ENCODE results near the gene PAX5.
A peak's percentile ranks its signal among the peaks of the same experiment; 100 is the strongest.

PAX5 gene

GRCh38 chr9:36893911-36894310 lies 140.2 kb downstream of the PAX5 start:
- Histone ChIP-seq H2BK120ac (ENCODE audit: low read depth, low read length) (no peak overlapping the region), H3K79me1 (ENCODE audit: low read depth, low read length) (no peaks in the 10 kb centered on the region), H3K36me3 (replicated peaks in 1 of 2; ENCODE audit: control insufficient read depth in 2 of 2, insufficient read depth in 2 of 2, low read length in 2 of 2) (peaks cover 0 to 15% of the 10 kb centered on the region in 2 donors), H4K91ac (ENCODE audit: low read depth, low read length, poor library complexity) (no peak overlapping the region), H2BK15ac (ENCODE audit: low read length) (no peak overlapping the region), H3K18ac (ENCODE audit: low read length) (no peak overlapping the region), H3K27me3 (ENCODE audit: control insufficient read depth in 3 of 3, insufficient read depth in 3 of 3, low read depth in 1 of 3, low read length in 3 of 3) (no peaks in the 10 kb centered on the region), H3K4me3 (ENCODE audit: low read length in 2 of 2) (no peak overlapping the region), H3K27ac (replicated peaks; ENCODE audit: low read length) (no peak overlapping the region), H3K9me3 (replicated peaks in 1 of 2; ENCODE audit: control insufficient read depth in 2 of 2, insufficient read depth in 1 of 2, low read depth in 1 of 2, low read length in 2 of 2) (no peaks in the 10 kb centered on the region), H2BK5ac (ENCODE audit: low read length) (no peak overlapping the region), H2AK5ac (ENCODE audit: low read depth, low read length) (no peak overlapping the region), H3K9ac (ENCODE audit: low read depth, low read length, poor library complexity) (no peak overlapping the region), H2AFZ (ENCODE audit: low read length) (no peak overlapping the region), H3K23ac (ENCODE audit: low read depth, low read length, poor library complexity) (no peak overlapping the region), H3K4ac (ENCODE audit: low read length) (no peak overlapping the region), H3K4me1 (ENCODE audit: control insufficient read depth in 2 of 2, insufficient read depth in 1 of 2, low read depth in 1 of 2, low read length in 2 of 2) (peaks cover 0 to 1% of the 10 kb centered on the region in 2 donors), H3K4me2 (ENCODE audit: insufficient read depth, low read length, poor library complexity, severe bottlenecking) (no peak overlapping the region), H2BK12ac (ENCODE audit: low read length) (no peak overlapping the region), H3K14ac (ENCODE audit: low read length) (no peak overlapping the region), H4K8ac (ENCODE audit: low read depth, low read length) (no peak overlapping the region)
- WGBS, 2 donors (ENCODE audit: extremely low coverage in 2 of 2, insufficient read length in 2 of 2, insufficient replicate concordance in 1 of 2) = no CpG with 5 or more reads among the region's 8 CpGs
- DNase-seq (ENCODE audit: low spot score) = no peak

GRCh38 chr9:36893184-36893583 lies 140.9 kb downstream of the PAX5 start:
- no peak for DNase-seq (ENCODE audit: low spot score)
- H3K27me3 ChIP-seq (ENCODE audit: control insufficient read depth in 3 of 3, insufficient read depth in 3 of 3, low read depth in 1 of 3, low read length in 3 of 3) = no peaks in the 10 kb centered on the region

GRCh38 chr9:36892279-36892678 lies 141.8 kb downstream of the PAX5 start:
- Histone ChIP-seq H3K4me2 (ENCODE audit: insufficient read depth, low read length, poor library complexity, severe bottlenecking) (no peak overlapping the region), H2BK12ac (ENCODE audit: low read length) (no peak overlapping the region), H2BK120ac (ENCODE audit: low read depth, low read length) (no peak overlapping the region), H3K36me3 (replicated peaks in 1 of 2; ENCODE audit: control insufficient read depth in 2 of 2, insufficient read depth in 2 of 2, low read length in 2 of 2) (peaks cover 0 to 7% of the 10 kb centered on the region in 2 donors), H3K9me3 (replicated peaks in 1 of 2; ENCODE audit: control insufficient read depth in 2 of 2, insufficient read depth in 1 of 2, low read depth in 1 of 2, low read length in 2 of 2) (no peaks in the 10 kb centered on the region), H3K4ac (ENCODE audit: low read length) (no peak overlapping the region), H3K18ac (ENCODE audit: low read length) (no peak overlapping the region), H2BK15ac (ENCODE audit: low read length) (no peak overlapping the region), H4K91ac (ENCODE audit: low read depth, low read length, poor library complexity) (no peak overlapping the region), H3K79me1 (ENCODE audit: low read depth, low read length) (no peaks in the 10 kb centered on the region), H3K14ac (ENCODE audit: low read length) (no peak overlapping the region), H3K4me3 (ENCODE audit: low read length in 2 of 2) (no peak overlapping the region), H2AK5ac (ENCODE audit: low read depth, low read length) (no peak overlapping the region), H3K23ac (ENCODE audit: low read depth, low read length, poor library complexity) (no peak overlapping the region), H2AFZ (ENCODE audit: low read length) (no peak overlapping the region), H4K8ac (ENCODE audit: low read depth, low read length) (no peak overlapping the region), H3K27me3 (ENCODE audit: control insufficient read depth in 3 of 3, insufficient read depth in 3 of 3, low read depth in 1 of 3, low read length in 3 of 3) (no peaks in the 10 kb centered on the region), H3K27ac (replicated peaks; ENCODE audit: low read length) (no peak overlapping the region), H3K9ac (ENCODE audit: low read depth, low read length, poor library complexity) (no peak overlapping the region), H3K4me1 (ENCODE audit: control insufficient read depth in 2 of 2, insufficient read depth in 1 of 2, low read depth in 1 of 2, low read length in 2 of 2) (no peaks in the 10 kb centered on the region), H2BK5ac (ENCODE audit: low read length) (no peak overlapping the region)
- no peak for DNase-seq (ENCODE audit: low spot score)
- no CpG with 5 or more reads among the region's 4 CpGs for WGBS, 2 donors (ENCODE audit: extremely low coverage in 2 of 2, insufficient read length in 2 of 2, insufficient replicate concordance in 1 of 2)

More at GRCh38 chr9:36893184-36893583, 140.9 kb downstream of the PAX5 start:
- H3K4me1 ChIP-seq (ENCODE audit: control insufficient read depth in 2 of 2, insufficient read depth in 1 of 2, low read depth in 1 of 2, low read length in 2 of 2) = peaks cover 0 to 1% of the 10 kb centered on the region in 2 donors
- no peak overlapping the region for H3K27ac ChIP-seq (replicated peaks; ENCODE audit: low read length)
- no peak overlapping the region for H2BK5ac ChIP-seq (ENCODE audit: low read length)
- no CpG with 5 or more reads among the region's 8 CpGs for WGBS, 2 donors (ENCODE audit: extremely low coverage in 2 of 2, insufficient read length in 2 of 2, insufficient replicate concordance in 1 of 2)
- no peak overlapping the region for H3K4me2 ChIP-seq (ENCODE audit: insufficient read depth, low read length, poor library complexity, severe bottlenecking)
- H3K36me3 ChIP-seq (replicated peaks in 1 of 2; ENCODE audit: control insufficient read depth in 2 of 2, insufficient read depth in 2 of 2, low read length in 2 of 2) = peaks cover 0 to 12% of the 10 kb centered on the region in 2 donors
- peak overlapping the region; percentile 46 for H3K18ac ChIP-seq (ENCODE audit: low read length)
- no peak overlapping the region for H3K4me3 ChIP-seq (ENCODE audit: low read length in 2 of 2)
- no peak overlapping the region for H2BK15ac ChIP-seq (ENCODE audit: low read length)
- H3K9me3 ChIP-seq (replicated peaks in 1 of 2; ENCODE audit: control insufficient read depth in 2 of 2, insufficient read depth in 1 of 2, low read depth in 1 of 2, low read length in 2 of 2) = no peaks in the 10 kb centered on the region
- H3K9ac ChIP-seq (ENCODE audit: low read depth, low read length, poor library complexity) = no peak overlapping the region
- H3K79me1 ChIP-seq (ENCODE audit: low read depth, low read length) = no peaks in the 10 kb centered on the region
- H3K23ac ChIP-seq (ENCODE audit: low read depth, low read length, poor library complexity) = peak overlapping the region; percentile 77
- no peak overlapping the region for H4K91ac ChIP-seq (ENCODE audit: low read depth, low read length, poor library complexity)
- H2AK5ac ChIP-seq (ENCODE audit: low read depth, low read length) = no peak overlapping the region
- H2BK120ac ChIP-seq (ENCODE audit: low read depth, low read length) = no peak overlapping the region
- no peak overlapping the region for H3K4ac ChIP-seq (ENCODE audit: low read length)
- H2AFZ ChIP-seq (ENCODE audit: low read length) = no peak overlapping the region
- no peak overlapping the region for H4K8ac ChIP-seq (ENCODE audit: low read depth, low read length)
- H3K14ac ChIP-seq (ENCODE audit: low read length) = no peak overlapping the region
- no peak overlapping the region for H2BK12ac ChIP-seq (ENCODE audit: low read length)

- H3K4me1 ChIP-seq (ENCODE audit: control insufficient read depth in 2 of 2, insufficient read depth in 1 of 2, low read depth in 1 of 2, low read length in 2 of 2) = peaks cover 1 to 4% of the 10 kb centered on the region in 2 donors
- H2BK15ac ChIP-seq (ENCODE audit: low read length) = no peak overlapping the region
- no peak overlapping the region for H3K4me2 ChIP-seq (ENCODE audit: insufficient read depth, low read length, poor library complexity, severe bottlenecking)
- no peaks in the 10 kb centered on the region for H3K9me3 ChIP-seq (replicated peaks in 1 of 2; ENCODE audit: control insufficient read depth in 2 of 2, insufficient read depth in 1 of 2, low read depth in 1 of 2, low read length in 2 of 2)
- WGBS, 2 donors (ENCODE audit: extremely low coverage in 2 of 2, insufficient read length in 2 of 2, insufficient replicate concordance in 1 of 2) = no CpG with 5 or more reads among the region's 13 CpGs
- no peak overlapping the region for H3K4ac ChIP-seq (ENCODE audit: low read length)
- H3K23ac ChIP-seq (ENCODE audit: low read depth, low read length, poor library complexity) = no peak overlapping the region
- no peak overlapping the region for H2BK5ac ChIP-seq (ENCODE audit: low read length)
- no peaks in the 10 kb centered on the region for H3K27me3 ChIP-seq (ENCODE audit: control insufficient read depth in 3 of 3, insufficient read depth in 3 of 3, low read depth in 1 of 3, low read length in 3 of 3)
- no peak overlapping the region for H3K9ac ChIP-seq (ENCODE audit: low read depth, low read length, poor library complexity)
- no peak overlapping the region for H3K4me3 ChIP-seq (ENCODE audit: low read length in 2 of 2)
- no peak overlapping the region for H4K8ac ChIP-seq (ENCODE audit: low read depth, low read length)
- H2BK12ac ChIP-seq (ENCODE audit: low read length) = no peak overlapping the region
- H3K36me3 ChIP-seq (replicated peaks in 1 of 2; ENCODE audit: control insufficient read depth in 2 of 2, insufficient read depth in 2 of 2, low read length in 2 of 2) = peaks cover 0 to 4% of the 10 kb centered on the region in 2 donors
- H3K27ac ChIP-seq (replicated peaks; ENCODE audit: low read length) = no peak overlapping the region
- H3K18ac ChIP-seq (ENCODE audit: low read length) = no peak overlapping the region
- H4K91ac ChIP-seq (ENCODE audit: low read depth, low read length, poor library complexity) = no peak overlapping the region
- H2AK5ac ChIP-seq (ENCODE audit: low read depth, low read length) = no peak overlapping the region
- H2BK120ac ChIP-seq (ENCODE audit: low read depth, low read length) = no peak overlapping the region
- H2AFZ ChIP-seq (ENCODE audit: low read length) = no peak overlapping the region
- H3K14ac ChIP-seq (ENCODE audit: low read length) = no peak overlapping the region
- no peak for DNase-seq (ENCODE audit: low spot score)
- H3K79me1 ChIP-seq (ENCODE audit: low read depth, low read length) = no peaks in the 10 kb centered on the region
Measured at GRCh38 chr9:36891341-36891811, 142.7 kb downstream of the PAX5 start.
